K562 (cell line): ENCODE data around the gene TGM5. TPM values are rescaled to one million over a fixed set of nuclear protein-coding genes. Genes with fewer than 3 reads are reported as not detected.

ENCODE experiments used
- BCOR ChIP-seq: fragments of 450-650 bp; IDR thresholded peaks from 2 replicates; pipeline ENCODE4 v1.6.1; 2016
- HDAC1 ChIP-seq, 2 experiments: fragments of 450-650 bp; IDR thresholded peaks; 2 replicates each; pipeline ENCODE4 v1.6.1; 2016 to 2017; ENCODE audit warnings: inconsistent platforms in 1 of 2, mild to moderate bottlenecking in 1 of 2, moderate library complexity in 1 of 2
- NCOA6 ChIP-seq: fragments of 450-650 bp; IDR thresholded peaks from 2 replicates; pipeline ENCODE4 v1.6.1; 2017; ENCODE audit warnings: mild to moderate bottlenecking
- SIX5 ChIP-seq, 2 experiments: IDR thresholded peaks; 2 replicates each; pipeline ENCODE4 v1.6.1; 2011; ENCODE audit warnings: low read length in 2 of 2, borderline replicate concordance in 1 of 2, low read depth in 1 of 2, mild to moderate bottlenecking in 1 of 2, moderate library complexity in 1 of 2; ENCODE audit not compliant: insufficient read depth in 1 of 2
- ZNF212 ChIP-seq: fragments of 450-650 bp; formaldehyde crosslinking; IDR thresholded peaks from 2 replicates; pipeline ENCODE4 v1.4.0; 2020; ENCODE audit warnings: mild to moderate bottlenecking
- ZNF354B ChIP-seq: fragments of 250-450 bp; sonication (Bioruptor Pico); IDR thresholded peaks from 2 replicates; pipeline ENCODE4 v1.4.0; 2020
- polyA plus RNA-seq, 8 experiments: library from polyadenylated mRNA; depleted of rRNA in 4 of 8; stranded (reverse) in 5 of 8; unstranded in 3 of 8; fragments of >200 nt; fragmentation: Nextera tagmentation in 2 of 8; fragmentation: Illumina TruSeq in 1 of 8; extraction: Ambion mirVana in 2 of 8; extraction: Trizol in 1 of 8; gene quantifications; 2 replicates each; pipeline versions ENCODE4 v1.2.1 to v1.2.3, GENCODE V29; 2011 to 2014; ENCODE audit warnings: inconsistent platforms in 1 of 8, missing spikeins in 1 of 8
- total RNA-seq, 7 experiments: library from RNA; depleted of rRNA in 6 of 7; stranded (reverse); fragments of >200 nt in 6 of 7; fragmentation: Illumina TruSeq in 2 of 7; extraction: Trizol in 2 of 7; gene quantifications; 2 replicates each; pipeline versions ENCODE4 v1.2.1 to v1.2.3, GENCODE V29; 2011 to 2021; ENCODE audit warnings: low replicate concordance in 1 of 7
- TF ChIP-seq, protein P1 (sequence below): sonication (generic); formaldehyde crosslinking; IDR thresholded peaks from 2 replicates; pipeline ENCODE4 v1.8.0; 2023; ENCODE audit warnings: mild to moderate bottlenecking, missing genetic modification reagents
- TF ChIP-seq, protein P2 (sequence below): fragments of 450-650 bp; IDR thresholded peaks from 2 replicates; pipeline ENCODE4 v1.6.1; 2017; ENCODE audit warnings: antibody characterized with exemption
- TF ChIP-seq, protein P3 (sequence below), 2 experiments: IDR thresholded peaks; 2 replicates each; pipeline ENCODE4 v1.6.1; 2011; ENCODE audit warnings: borderline replicate concordance in 1 of 2, control low read depth in 1 of 2, low read depth in 1 of 2, low read length in 1 of 2, mild to moderate bottlenecking in 1 of 2, mixed read lengths in 1 of 2, moderate library complexity in 1 of 2; ENCODE audit not compliant: insufficient read depth in 1 of 2, insufficient read length in 1 of 2, poor library complexity in 1 of 2, severe bottlenecking in 1 of 2; ENCODE audit errors: extremely low read depth in 1 of 2
- TF ChIP-seq, protein P4 (sequence below): fragments of 250-450 bp; sonication (Bioruptor Pico); IDR thresholded peaks from 2 replicates; pipeline ENCODE4 v1.5.0; 2022; ENCODE audit warnings: mild to moderate bottlenecking
- TF ChIP-seq, protein P5 (sequence below): fragments of 450-650 bp; IDR thresholded peaks from 2 replicates; pipeline ENCODE4 v1.7.0; 2016; ENCODE audit warnings: borderline replicate concordance
- TF ChIP-seq, protein P6 (sequence below), 2 experiments: fragments of 200-800 bp in 1 of 2; sonication (Bioruptor generic) in 1 of 2; sonication (generic) in 1 of 2; formaldehyde crosslinking in 1 of 2; IDR thresholded peaks in 1 of 2; conservative IDR thresholded peaks in 1 of 2; 2 replicates each; pipeline versions ENCODE4 v1.5.0 to v1.6.1; 2016 to 2020; ENCODE audit warnings: missing compliant biosample characterization in 1 of 2, missing genetic modification characterization in 1 of 2, missing genetic modification reagents in 1 of 2

The TGM5 gene
- total and polyA plus RNA-seq, 9 of the 15 experiments (the other 6 are each of a cell fraction or from before 2014, with no cell fraction given) = 0.03 to 0.10 (median 0.07) TPM; not detected in 6

DNA sequence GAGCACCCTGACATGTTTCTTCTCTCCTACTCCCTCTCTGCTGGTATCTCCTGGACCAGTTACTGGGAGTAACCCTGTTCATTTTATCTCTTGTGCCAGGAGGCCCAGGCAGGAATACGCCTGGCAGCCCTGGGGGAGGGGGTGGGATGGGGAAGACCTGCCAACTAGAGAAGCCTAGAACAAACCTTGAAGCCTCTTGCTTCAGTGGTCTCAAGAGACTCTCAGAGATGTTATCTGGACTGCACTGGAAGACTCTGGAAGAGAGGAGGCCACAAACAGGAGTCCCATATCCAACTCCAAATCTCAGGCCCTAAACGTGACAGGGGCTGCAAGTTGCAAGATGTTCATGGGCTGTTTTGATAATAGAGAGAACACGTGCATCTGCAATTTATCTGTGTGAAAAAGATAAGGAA lies 45.7 kb downstream of the TGM5 start, which contains the start of gene EPB42 (continued):
- TF ChIP-seq, protein P1, sequence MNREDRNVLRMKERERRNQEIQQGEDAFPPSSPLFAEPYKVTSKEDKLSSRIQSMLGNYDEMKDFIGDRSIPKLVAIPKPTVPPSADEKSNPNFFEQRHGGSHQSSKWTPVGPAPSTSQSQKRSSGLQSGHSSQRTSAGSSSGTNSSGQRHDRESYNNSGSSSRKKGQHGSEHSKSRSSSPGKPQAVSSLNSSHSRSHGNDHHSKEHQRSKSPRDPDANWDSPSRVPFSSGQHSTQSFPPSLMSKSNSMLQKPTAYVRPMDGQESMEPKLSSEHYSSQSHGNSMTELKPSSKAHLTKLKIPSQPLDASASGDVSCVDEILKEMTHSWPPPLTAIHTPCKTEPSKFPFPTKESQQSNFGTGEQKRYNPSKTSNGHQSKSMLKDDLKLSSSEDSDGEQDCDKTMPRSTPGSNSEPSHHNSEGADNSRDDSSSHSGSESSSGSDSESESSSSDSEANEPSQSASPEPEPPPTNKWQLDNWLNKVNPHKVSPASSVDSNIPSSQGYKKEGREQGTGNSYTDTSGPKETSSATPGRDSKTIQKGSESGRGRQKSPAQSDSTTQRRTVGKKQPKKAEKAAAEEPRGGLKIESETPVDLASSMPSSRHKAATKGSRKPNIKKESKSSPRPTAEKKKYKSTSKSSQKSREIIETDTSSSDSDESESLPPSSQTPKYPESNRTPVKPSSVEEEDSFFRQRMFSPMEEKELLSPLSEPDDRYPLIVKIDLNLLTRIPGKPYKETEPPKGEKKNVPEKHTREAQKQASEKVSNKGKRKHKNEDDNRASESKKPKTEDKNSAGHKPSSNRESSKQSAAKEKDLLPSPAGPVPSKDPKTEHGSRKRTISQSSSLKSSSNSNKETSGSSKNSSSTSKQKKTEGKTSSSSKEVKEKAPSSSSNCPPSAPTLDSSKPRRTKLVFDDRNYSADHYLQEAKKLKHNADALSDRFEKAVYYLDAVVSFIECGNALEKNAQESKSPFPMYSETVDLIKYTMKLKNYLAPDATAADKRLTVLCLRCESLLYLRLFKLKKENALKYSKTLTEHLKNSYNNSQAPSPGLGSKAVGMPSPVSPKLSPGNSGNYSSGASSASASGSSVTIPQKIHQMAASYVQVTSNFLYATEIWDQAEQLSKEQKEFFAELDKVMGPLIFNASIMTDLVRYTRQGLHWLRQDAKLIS (CRISPR knock-in tag) = no peak
- TF ChIP-seq SIX5 (IDR thresholded peaks at IDR 0.05; ENCODE audit: borderline replicate concordance in 1 of 2, insufficient read depth in 1 of 2, low read depth in 1 of 2, low read length in 2 of 2) (no peak), HDAC1 (IDR thresholded peaks at IDR 0.05) (peak in 1 of 2 experiments; percentile 26; a peak in 1 of 4 replicates), ZNF212 (CRISPR knock-in tag) (no peak), BCOR (0 out of 2 replicates have a peak, but pooled peaks have one; percentile 33), NCOA6 (no peak), ZNF354B (CRISPR knock-in tag) (no peak)
- TF ChIP-seq, protein P2, sequence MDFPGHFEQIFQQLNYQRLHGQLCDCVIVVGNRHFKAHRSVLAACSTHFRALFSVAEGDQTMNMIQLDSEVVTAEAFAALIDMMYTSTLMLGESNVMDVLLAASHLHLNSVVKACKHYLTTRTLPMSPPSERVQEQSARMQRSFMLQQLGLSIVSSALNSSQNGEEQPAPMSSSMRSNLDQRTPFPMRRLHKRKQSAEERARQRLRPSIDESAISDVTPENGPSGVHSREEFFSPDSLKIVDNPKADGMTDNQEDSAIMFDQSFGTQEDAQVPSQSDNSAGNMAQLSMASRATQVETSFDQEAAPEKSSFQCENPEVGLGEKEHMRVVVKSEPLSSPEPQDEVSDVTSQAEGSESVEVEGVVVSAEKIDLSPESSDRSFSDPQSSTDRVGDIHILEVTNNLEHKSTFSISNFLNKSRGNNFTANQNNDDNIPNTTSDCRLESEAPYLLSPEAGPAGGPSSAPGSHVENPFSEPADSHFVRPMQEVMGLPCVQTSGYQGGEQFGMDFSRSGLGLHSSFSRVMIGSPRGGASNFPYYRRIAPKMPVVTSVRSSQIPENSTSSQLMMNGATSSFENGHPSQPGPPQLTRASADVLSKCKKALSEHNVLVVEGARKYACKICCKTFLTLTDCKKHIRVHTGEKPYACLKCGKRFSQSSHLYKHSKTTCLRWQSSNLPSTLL = no peak
- TF ChIP-seq, protein P3, sequence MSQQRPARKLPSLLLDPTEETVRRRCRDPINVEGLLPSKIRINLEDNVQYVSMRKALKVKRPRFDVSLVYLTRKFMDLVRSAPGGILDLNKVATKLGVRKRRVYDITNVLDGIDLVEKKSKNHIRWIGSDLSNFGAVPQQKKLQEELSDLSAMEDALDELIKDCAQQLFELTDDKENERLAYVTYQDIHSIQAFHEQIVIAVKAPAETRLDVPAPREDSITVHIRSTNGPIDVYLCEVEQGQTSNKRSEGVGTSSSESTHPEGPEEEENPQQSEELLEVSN (IDR thresholded peaks at IDR 0.05; ENCODE audit: borderline replicate concordance in 1 of 2, extremely low read depth in 1 of 2, insufficient read depth in 1 of 2, insufficient read length in 1 of 2, low read depth in 1 of 2, low read length in 1 of 2, poor library complexity in 1 of 2, severe bottlenecking in 1 of 2) = no peak
- TF ChIP-seq, protein P4, sequence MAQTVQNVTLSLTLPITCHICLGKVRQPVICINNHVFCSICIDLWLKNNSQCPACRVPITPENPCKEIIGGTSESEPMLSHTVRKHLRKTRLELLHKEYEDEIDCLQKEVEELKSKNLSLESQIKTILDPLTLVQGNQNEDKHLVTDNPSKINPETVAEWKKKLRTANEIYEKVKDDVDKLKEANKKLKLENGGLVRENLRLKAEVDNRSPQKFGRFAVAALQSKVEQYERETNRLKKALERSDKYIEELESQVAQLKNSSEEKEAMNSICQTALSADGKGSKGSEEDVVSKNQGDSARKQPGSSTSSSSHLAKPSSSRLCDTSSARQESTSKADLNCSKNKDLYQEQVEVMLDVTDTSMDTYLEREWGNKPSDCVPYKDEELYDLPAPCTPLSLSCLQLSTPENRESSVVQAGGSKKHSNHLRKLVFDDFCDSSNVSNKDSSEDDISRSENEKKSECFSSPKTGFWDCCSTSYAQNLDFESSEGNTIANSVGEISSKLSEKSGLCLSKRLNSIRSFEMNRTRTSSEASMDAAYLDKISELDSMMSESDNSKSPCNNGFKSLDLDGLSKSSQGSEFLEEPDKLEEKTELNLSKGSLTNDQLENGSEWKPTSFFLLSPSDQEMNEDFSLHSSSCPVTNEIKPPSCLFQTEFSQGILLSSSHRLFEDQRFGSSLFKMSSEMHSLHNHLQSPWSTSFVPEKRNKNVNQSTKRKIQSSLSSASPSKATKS (CRISPR knock-in tag) = no peak
- TF ChIP-seq, protein P5, sequence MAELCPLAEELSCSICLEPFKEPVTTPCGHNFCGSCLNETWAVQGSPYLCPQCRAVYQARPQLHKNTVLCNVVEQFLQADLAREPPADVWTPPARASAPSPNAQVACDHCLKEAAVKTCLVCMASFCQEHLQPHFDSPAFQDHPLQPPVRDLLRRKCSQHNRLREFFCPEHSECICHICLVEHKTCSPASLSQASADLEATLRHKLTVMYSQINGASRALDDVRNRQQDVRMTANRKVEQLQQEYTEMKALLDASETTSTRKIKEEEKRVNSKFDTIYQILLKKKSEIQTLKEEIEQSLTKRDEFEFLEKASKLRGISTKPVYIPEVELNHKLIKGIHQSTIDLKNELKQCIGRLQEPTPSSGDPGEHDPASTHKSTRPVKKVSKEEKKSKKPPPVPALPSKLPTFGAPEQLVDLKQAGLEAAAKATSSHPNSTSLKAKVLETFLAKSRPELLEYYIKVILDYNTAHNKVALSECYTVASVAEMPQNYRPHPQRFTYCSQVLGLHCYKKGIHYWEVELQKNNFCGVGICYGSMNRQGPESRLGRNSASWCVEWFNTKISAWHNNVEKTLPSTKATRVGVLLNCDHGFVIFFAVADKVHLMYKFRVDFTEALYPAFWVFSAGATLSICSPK = no peak
- TF ChIP-seq, protein P6, sequence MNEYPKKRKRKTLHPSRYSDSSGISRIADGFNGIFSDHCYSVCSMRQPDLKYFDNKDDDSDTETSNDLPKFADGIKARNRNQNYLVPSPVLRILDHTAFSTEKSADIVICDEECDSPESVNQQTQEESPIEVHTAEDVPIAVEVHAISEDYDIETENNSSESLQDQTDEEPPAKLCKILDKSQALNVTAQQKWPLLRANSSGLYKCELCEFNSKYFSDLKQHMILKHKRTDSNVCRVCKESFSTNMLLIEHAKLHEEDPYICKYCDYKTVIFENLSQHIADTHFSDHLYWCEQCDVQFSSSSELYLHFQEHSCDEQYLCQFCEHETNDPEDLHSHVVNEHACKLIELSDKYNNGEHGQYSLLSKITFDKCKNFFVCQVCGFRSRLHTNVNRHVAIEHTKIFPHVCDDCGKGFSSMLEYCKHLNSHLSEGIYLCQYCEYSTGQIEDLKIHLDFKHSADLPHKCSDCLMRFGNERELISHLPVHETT (CRISPR knock-in tag; conservative IDR thresholded peaks at IDR 0.05 in 1 of 2, IDR thresholded peaks at IDR 0.05 in 1 of 2) = peak in 1 of 2 experiments; percentile 28; a peak in 1 of 4 replicates
